ENCODE measurements around the gene SNX11. TPM values are rescaled to one million over a fixed set of nuclear protein-coding genes. Genes with fewer than 3 reads are reported as not detected.

Gene SNX11
- total RNA-seq, 1 donor from 2014 or later, result 22.6 TPM

GRCh38 chr17:48106802-48107136, 797 bp upstream of the SNX11 start:
- peaks cover 3% of the 10 kb centered on the region for H3K9me3 Mint-ChIP-seq
- H3K4me3 Mint-ChIP-seq, result peak overlapping the region; percentile 97
- H3K27me3 Mint-ChIP-seq (ENCODE audit: low read depth), result peaks cover 3% of the 10 kb centered on the region
- TF ChIP-seq CTCF (conservative IDR thresholded peaks at IDR 0.05), result no peak
- no peak overlapping the region for H3K27ac Mint-ChIP-seq (ENCODE audit: unreplicated experiment)
- no peak for DNase-seq (ENCODE audit: low read depth, low spot score)
- H3K36me3 Mint-ChIP-seq (ENCODE audit: low read depth), result no peaks in the 10 kb centered on the region
- H3K4me1 Mint-ChIP-seq, result peaks cover 29% of the 10 kb centered on the region

- TF ChIP-seq CTCF (conservative IDR thresholded peaks at IDR 0.05), result no peak
- Mint-ChIP-seq H3K4me1 (peaks cover 29% of the 10 kb centered on the region), H3K36me3 (ENCODE audit: low read depth) (no peaks in the 10 kb centered on the region), H3K4me3 (peak overlapping the region; percentile 5), H3K27ac (ENCODE audit: unreplicated experiment) (no peak overlapping the region), H3K27me3 (ENCODE audit: low read depth) (peaks cover 3% of the 10 kb centered on the region), H3K9me3 (no peaks in the 10 kb centered on the region)
- DNase-seq (ENCODE audit: low read depth, low spot score), result no peak
Measured at GRCh38 chr17:48110761-48111160, 3.2 kb downstream of the SNX11 start.

- Mint-ChIP-seq H3K4me3 (no peak overlapping the region), H3K27me3 (ENCODE audit: low read depth) (peaks cover 3% of the 10 kb centered on the region), H3K36me3 (ENCODE audit: low read depth) (no peaks in the 10 kb centered on the region), H3K4me1 (peaks cover 26% of the 10 kb centered on the region), H3K9me3 (no peaks in the 10 kb centered on the region), H3K27ac (ENCODE audit: unreplicated experiment) (no peak overlapping the region)
- TF ChIP-seq CTCF (conservative IDR thresholded peaks at IDR 0.05), result no peak
- no peak for DNase-seq (ENCODE audit: low read depth, low spot score)
Measured at GRCh38 chr17:48111937-48112241, 4.3 kb downstream of the SNX11 start.

GRCh38 chr17:48113201-48113676, 5.7 kb downstream of the SNX11 start:
- Mint-ChIP-seq H3K9me3 (no peaks in the 10 kb centered on the region), H3K27ac (ENCODE audit: unreplicated experiment) (no peak overlapping the region), H3K27me3 (ENCODE audit: low read depth) (no peaks in the 10 kb centered on the region), H3K4me1 (peaks cover 16% of the 10 kb centered on the region), H3K36me3 (ENCODE audit: low read depth) (no peaks in the 10 kb centered on the region), H3K4me3 (peak overlapping the region; percentile 33)
- no peak for DNase-seq (ENCODE audit: low read depth, low spot score)
- no peak for TF ChIP-seq CTCF (conservative IDR thresholded peaks at IDR 0.05)

- Mint-ChIP-seq H3K4me3 (peak overlapping the region; percentile 22), H3K4me1 (peaks cover 33% of the 10 kb centered on the region), H3K27ac (ENCODE audit: unreplicated experiment) (peak overlapping the region; percentile 78), H3K27me3 (ENCODE audit: low read depth) (no peaks in the 10 kb centered on the region), H3K36me3 (ENCODE audit: low read depth) (peaks cover 6% of the 10 kb centered on the region), H3K9me3 (no peaks in the 10 kb centered on the region)
- no peak for DNase-seq (ENCODE audit: low read depth, low spot score)
- no peak for TF ChIP-seq CTCF (conservative IDR thresholded peaks at IDR 0.05)
Measured at GRCh38 chr17:48121923-48122664, 14.5 kb downstream of the SNX11 start.

Measured in neural crest cell (in vitro differentiated cells).